ENCODE results near the gene REX1BD. TPM values are rescaled to one million over a fixed set of nuclear protein-coding genes. Genes with fewer than 3 reads are reported as not detected.

The REX1BD gene
- polyA plus RNA-seq, 3 donors, result 83.7 to 141 (median 122) TPM

DNA sequence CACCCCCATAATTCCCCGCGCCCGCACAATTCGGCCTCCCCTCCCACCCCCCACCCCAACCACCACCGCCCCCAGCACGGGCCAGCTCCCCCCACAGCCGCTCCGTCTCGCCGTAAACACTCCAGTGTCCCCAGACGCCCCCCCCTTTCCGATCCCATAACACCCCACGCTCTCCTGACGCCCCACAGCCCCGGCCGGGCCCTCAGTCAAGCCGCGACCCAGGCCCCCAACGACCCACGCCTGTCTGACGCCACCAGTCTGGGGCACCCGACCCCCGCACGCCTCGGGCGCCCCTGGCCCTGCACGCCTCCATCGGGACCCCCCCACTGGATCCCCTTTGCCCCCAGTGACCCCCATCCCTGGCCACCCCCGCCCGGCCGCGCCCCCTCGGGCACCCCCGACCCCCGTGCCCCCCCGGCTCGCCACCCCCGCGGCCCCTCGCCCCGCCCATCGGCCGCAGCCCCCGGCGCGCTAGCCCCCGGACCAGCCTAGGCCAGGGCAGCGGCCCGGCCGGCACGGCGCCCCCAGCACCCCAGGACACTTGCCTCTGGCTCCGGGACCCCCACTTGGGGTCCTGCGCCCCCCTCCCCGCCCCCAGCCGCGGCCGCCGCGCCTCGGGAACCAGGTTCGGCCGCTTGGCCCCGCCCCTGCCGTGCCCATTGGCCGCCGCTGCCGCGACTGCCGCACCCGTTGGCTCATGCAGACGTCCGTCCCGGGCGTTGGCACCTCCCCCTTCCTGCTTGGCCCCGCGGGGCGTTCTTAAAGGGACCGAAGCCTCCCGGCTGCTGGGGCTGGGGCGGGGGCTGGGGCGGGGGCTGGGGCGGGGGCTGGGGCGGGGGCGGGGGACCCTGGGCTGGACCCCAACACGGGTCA lies 45.4 kb upstream of the REX1BD start, which contains the start of gene FKBP8:
FKBP8 (minus strand) TSS at position 633 of the 873 bp plus-strand sequence. CDS start 1,603 bp downstream, outside the sequence.
- peak within 1 kb of the TSS; percentile 77 for H3K4me2 ChIP-seq (replicated peaks; ENCODE audit: extremely low read depth, low read length, poor library complexity, severe bottlenecking)
- H3K9ac ChIP-seq (ENCODE audit: insufficient read depth, low read length, poor library complexity, severe bottlenecking), result peak within 1 kb of the TSS; percentile 65
- peak within 1 kb of the TSS; percentile 91 for H3K4me3 Mint-ChIP-seq
- H3K4me3 ChIP-seq (replicated peaks in 1 of 3; ENCODE audit: low read depth in 2 of 3, low read length in 3 of 3), result peak within 1 kb of the TSS; percentile 64 to 80 (median 65)
- peak within 1 kb of the TSS; percentile 72 to 82 for H3K27ac ChIP-seq (ENCODE audit: low read depth in 1 of 2, low read length in 2 of 2)
- peak within 1 kb of the TSS; percentile 72 for H2AFZ ChIP-seq (ENCODE audit: insufficient read depth, low read depth, low read length, poor library complexity, severe bottlenecking)
- peaks cover 21 to 26% of the 10 kb centered on the region in 2 donors for H3K4me1 ChIP-seq (ENCODE audit: control insufficient read depth in 1 of 2, insufficient read depth in 2 of 2, low read length in 2 of 2)
- H3K36me3 ChIP-seq (replicated peaks in 1 of 2; ENCODE audit: control insufficient read depth in 1 of 2, insufficient read depth in 2 of 2, low read length in 2 of 2), result peaks cover 23 to 34% of the 10 kb centered on the region in 2 donors
- no peaks in the 10 kb centered on the region for H3K27me3 ChIP-seq (ENCODE audit: control insufficient read depth in 2 of 2, insufficient read depth in 2 of 2, low read length in 2 of 2)
- H3K9me3 ChIP-seq (replicated peaks in 1 of 2; ENCODE audit: control insufficient read depth in 1 of 2, insufficient read depth in 1 of 2, low read length in 2 of 2), result no peaks in the 10 kb centered on the region
- H3K27me3 Mint-ChIP-seq (ENCODE audit: low read depth in 3 of 3), result peaks cover 0 to 5% (median 0%) of the 10 kb centered on the region in 3 donors
- intact Hi-C loops (cut with micrococcal nuclease), result loop anchor here in 1 of 2 donors (5.0 kb wide), 1 partner anchor 34 kb away; no protein-coding TSS in a partner anchor
- no peaks in the 10 kb centered on the region for H3K9me3 Mint-ChIP-seq
- H3K79me2 ChIP-seq (ENCODE audit: insufficient read depth, low read length), result peaks cover 16% of the 10 kb centered on the region
- peaks cover 28 to 32% of the 10 kb centered on the region in 2 donors for H3K36me3 Mint-ChIP-seq
- TF ChIP-seq, protein P1, sequence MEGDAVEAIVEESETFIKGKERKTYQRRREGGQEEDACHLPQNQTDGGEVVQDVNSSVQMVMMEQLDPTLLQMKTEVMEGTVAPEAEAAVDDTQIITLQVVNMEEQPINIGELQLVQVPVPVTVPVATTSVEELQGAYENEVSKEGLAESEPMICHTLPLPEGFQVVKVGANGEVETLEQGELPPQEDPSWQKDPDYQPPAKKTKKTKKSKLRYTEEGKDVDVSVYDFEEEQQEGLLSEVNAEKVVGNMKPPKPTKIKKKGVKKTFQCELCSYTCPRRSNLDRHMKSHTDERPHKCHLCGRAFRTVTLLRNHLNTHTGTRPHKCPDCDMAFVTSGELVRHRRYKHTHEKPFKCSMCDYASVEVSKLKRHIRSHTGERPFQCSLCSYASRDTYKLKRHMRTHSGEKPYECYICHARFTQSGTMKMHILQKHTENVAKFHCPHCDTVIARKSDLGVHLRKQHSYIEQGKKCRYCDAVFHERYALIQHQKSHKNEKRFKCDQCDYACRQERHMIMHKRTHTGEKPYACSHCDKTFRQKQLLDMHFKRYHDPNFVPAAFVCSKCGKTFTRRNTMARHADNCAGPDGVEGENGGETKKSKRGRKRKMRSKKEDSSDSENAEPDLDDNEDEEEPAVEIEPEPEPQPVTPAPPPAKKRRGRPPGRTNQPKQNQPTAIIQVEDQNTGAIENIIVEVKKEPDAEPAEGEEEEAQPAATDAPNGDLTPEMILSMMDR (IDR thresholded peaks at IDR 0.05), result no peak
- peak within 1 kb of the TSS; percentile 93 to 98 (median 95) for H3K27ac Mint-ChIP-seq
- peaks cover 30% of the 10 kb centered on the region for H3K4me1 Mint-ChIP-seq
- H4K20me1 ChIP-seq (ENCODE audit: insufficient read depth, low read length), result no peaks in the 10 kb centered on the region
- peak; percentile 84 to 89 (median 88) for DNase-seq
- 0% methylated on average over 47 of the region's 86 CpGs for WGBS (ENCODE audit: insufficient coverage)

DNA sequence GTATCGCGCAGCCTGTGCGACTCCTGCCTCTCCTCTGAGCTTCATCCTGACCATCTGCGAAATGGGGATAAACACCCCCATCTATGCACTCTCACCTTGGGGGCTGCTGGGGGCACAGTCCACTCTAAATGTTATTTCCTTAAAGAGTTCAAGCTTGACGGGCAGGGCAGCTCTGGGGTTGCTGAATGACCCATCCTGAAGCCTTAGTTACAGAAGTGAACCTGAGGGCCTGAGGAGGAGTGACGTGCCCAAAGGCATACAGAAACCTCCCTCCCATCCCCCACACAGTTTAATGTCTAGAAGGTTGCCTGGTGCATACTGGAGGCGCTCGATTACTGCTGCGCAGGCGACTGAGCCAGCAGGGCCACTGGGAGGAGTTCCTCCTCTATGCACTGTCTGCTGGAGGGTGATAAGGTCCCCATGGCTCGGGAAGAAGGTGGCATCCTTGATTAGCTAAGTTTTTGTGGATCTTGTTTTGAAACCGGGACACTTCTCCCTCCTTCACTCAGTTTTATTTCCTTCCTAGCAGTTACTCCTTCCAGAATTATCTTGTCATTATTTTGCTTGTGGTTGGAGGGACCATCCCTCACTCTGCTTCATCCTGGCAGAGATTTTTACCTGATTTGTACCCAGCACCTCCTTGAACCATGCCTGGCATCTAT lies 44.7 kb upstream of the REX1BD start:
- no peaks in the 10 kb centered on the region for H4K20me1 ChIP-seq (ENCODE audit: insufficient read depth, low read length)
- DNase-seq, result peak; percentile 85 to 87 (median 87)
- Mint-ChIP-seq H3K36me3 (peaks cover 24 to 26% of the 10 kb centered on the region in 2 donors), H3K27ac (peak overlapping the region; percentile 93 to 98 (median 95)), H3K4me3 (peak overlapping the region; percentile 91), H3K27me3 (ENCODE audit: low read depth in 3 of 3) (peaks cover 0 to 5% (median 0%) of the 10 kb centered on the region in 3 donors), H3K4me1 (peaks cover 30% of the 10 kb centered on the region), H3K9me3 (no peaks in the 10 kb centered on the region)
- peak overlapping the region; percentile 38 for H3K9ac ChIP-seq (ENCODE audit: insufficient read depth, low read length, poor library complexity, severe bottlenecking)
- peaks cover 16% of the 10 kb centered on the region for H3K79me2 ChIP-seq (ENCODE audit: insufficient read depth, low read length)
- no peaks in the 10 kb centered on the region for H3K9me3 ChIP-seq (replicated peaks in 1 of 2; ENCODE audit: control insufficient read depth in 1 of 2, insufficient read depth in 1 of 2, low read length in 2 of 2)
- peaks cover 20 to 29% of the 10 kb centered on the region in 2 donors for H3K36me3 ChIP-seq (replicated peaks in 1 of 2; ENCODE audit: control insufficient read depth in 1 of 2, insufficient read depth in 2 of 2, low read length in 2 of 2)
- H3K4me3 ChIP-seq (replicated peaks in 1 of 3; ENCODE audit: low read depth in 2 of 3, low read length in 3 of 3), result peak overlapping the region; percentile 55 to 80 (median 64)
- H3K4me1 ChIP-seq (ENCODE audit: control insufficient read depth in 1 of 2, insufficient read depth in 2 of 2, low read length in 2 of 2), result peaks cover 21 to 26% of the 10 kb centered on the region in 2 donors
- WGBS (ENCODE audit: insufficient coverage), result 0% methylated on average over 4 of the region's 12 CpGs
- no peaks in the 10 kb centered on the region for H3K27me3 ChIP-seq (ENCODE audit: control insufficient read depth in 2 of 2, insufficient read depth in 2 of 2, low read length in 2 of 2)
- H3K4me2 ChIP-seq (replicated peaks; ENCODE audit: extremely low read depth, low read length, poor library complexity, severe bottlenecking), result peak overlapping the region; percentile 77
- TF ChIP-seq, protein P1 (IDR thresholded peaks at IDR 0.05), result no peak
- intact Hi-C loops (cut with micrococcal nuclease), result loop anchor here in 1 of 2 donors (1.0 to 5.0 kb wide), 2 partner anchors 13 to 33 kb away; partner anchors contain the start of gene KXD1
- H3K27ac ChIP-seq (ENCODE audit: low read depth in 1 of 2, low read length in 2 of 2), result peak overlapping the region; percentile 72 to 82
- H2AFZ ChIP-seq (ENCODE audit: insufficient read depth, low read depth, low read length, poor library complexity, severe bottlenecking), result peak overlapping the region; percentile 72

Measured in CD14-positive monocyte (primary cell).